ENCODE data around the gene PKN1.

- TF ChIP-seq CTCF (IDR thresholded peaks at IDR 0.05) (no peak), POLR2A (IDR thresholded peaks at IDR 0.05) (no peak)
Observed at GRCh38 chr19:14413693-14414181, 19.4 kb upstream of the PKN1 start.
